Kidney epithelial cell (primary cell): ENCODE data around the gene TMEM74B. TPM values are rescaled to one million over a fixed set of nuclear protein-coding genes. Genes with fewer than 3 reads are reported as not detected.

Experiments used
- DNase-seq: peaks from one replicate; pipeline ENCODE4 v3.0.0-alpha.2; 2010; ENCODE audit warnings: low read depth
- H3K27me3 ChIP-seq: 2 replicates; pipeline ENCODE4 v1.6.0; 2011; ENCODE audit warnings: low read length; ENCODE audit not compliant: control insufficient read depth, insufficient read depth
- H3K36me3 ChIP-seq: 2 replicates; pipeline ENCODE4 v1.5.1; 2011; ENCODE audit warnings: low read length; ENCODE audit not compliant: control insufficient read depth, insufficient read depth
- H3K4me3 ChIP-seq: 2 replicates; pipeline ENCODE4 v1.5.1; 2011; ENCODE audit warnings: low read depth, mild to moderate bottlenecking, control low read depth, low read length
- CTCF ChIP-seq: IDR thresholded peaks from 2 replicates; pipeline ENCODE4 v1.5.1; 2011; ENCODE audit warnings: mild to moderate bottlenecking, moderate library complexity, low read length, control low read depth, inconsistent platforms; ENCODE audit not compliant: insufficient read depth, poor library complexity, severe bottlenecking
- total RNA-seq: library from RNA; depleted of rRNA; stranded (reverse); fragments of >200 nt; gene quantifications from 2 replicates; pipeline ENCODE4 v1.2.3, GENCODE V29; 2015

TMEM74B gene
- total RNA-seq, 1 donor from 2014 or later, result 4.5 TPM

GRCh38 chr20:1163105-1163504, 21.7 kb downstream of the TMEM74B start:
- no peak for TF ChIP-seq CTCF
- DNase-seq, result no peak
- no peaks in the 10 kb centered on the region for H3K27me3 ChIP-seq
- no peak overlapping the region for H3K4me3 ChIP-seq
- peaks cover 3% of the 10 kb centered on the region for H3K36me3 ChIP-seq

GRCh38 chr20:1160991-1161390, 23.8 kb downstream of the TMEM74B start:
- no peaks in the 10 kb centered on the region for H3K27me3 ChIP-seq
- H3K36me3 ChIP-seq, result peaks cover 3% of the 10 kb centered on the region
- no peak for DNase-seq
- TF ChIP-seq CTCF, result no peak
- no peak overlapping the region for H3K4me3 ChIP-seq

- H3K36me3 ChIP-seq, result peaks cover 3% of the 10 kb centered on the region
- H3K27me3 ChIP-seq, result no peaks in the 10 kb centered on the region
- DNase-seq, result no peak
- H3K4me3 ChIP-seq, result no peak overlapping the region
- TF ChIP-seq CTCF, result no peak
Measured at GRCh38 chr20:1160496-1160895, 24.3 kb downstream of the TMEM74B start.

- no peak for TF ChIP-seq CTCF
- Histone ChIP-seq H3K4me3 (no peak overlapping the region), H3K27me3 (no peaks in the 10 kb centered on the region), H3K36me3 (peaks cover 1% of the 10 kb centered on the region)
- DNase-seq, result no peak
Measured at GRCh38 chr20:1155342-1155741, 29.4 kb downstream of the TMEM74B start.

- DNase-seq, result no peak
- Histone ChIP-seq H3K36me3 (peaks cover 1% of the 10 kb centered on the region), H3K27me3 (no peaks in the 10 kb centered on the region), H3K4me3 (no peak overlapping the region)
- TF ChIP-seq CTCF, result no peak
Measured at GRCh38 chr20:1154691-1155090, 30.1 kb downstream of the TMEM74B start.

GRCh38 chr20:1154226-1154625, 30.6 kb downstream of the TMEM74B start:
- no peak for TF ChIP-seq CTCF
- H3K4me3 ChIP-seq, result no peak overlapping the region
- no peaks in the 10 kb centered on the region for H3K27me3 ChIP-seq
- no peak for DNase-seq
- peaks cover 1% of the 10 kb centered on the region for H3K36me3 ChIP-seq
